ENCODE data around the gene TARS2.

GRCh38 chr1:150544204-150544603 lies 57.0 kb downstream of the TARS2 start:
- TF ChIP-seq CTCF (IDR thresholded peaks at IDR 0.05), result no peak
- TF ChIP-seq POLR2A (IDR thresholded peaks at IDR 0.05; ENCODE audit: low read length), result no peak
- TF ChIP-seq HMGXB4 (CRISPR knock-in tag; IDR thresholded peaks at IDR 0.05; ENCODE audit: borderline replicate concordance), result no peak
- no peak for TF ChIP-seq EHMT2 (IDR thresholded peaks at IDR 0.05; ENCODE audit: low read depth)
- TF ChIP-seq MYC (IDR thresholded peaks at IDR 0.05; ENCODE audit: borderline replicate concordance, low read length), result no peak
- TF ChIP-seq RFX5 (IDR thresholded peaks at IDR 0.05), result no peak
- TF ChIP-seq KDM1A (IDR thresholded peaks at IDR 0.05; ENCODE audit: low read depth), result no peak
- TF ChIP-seq PBX3 (IDR thresholded peaks at IDR 0.05), result no peak
- TF ChIP-seq HES2 (IDR thresholded peaks at IDR 0.05), result no peak
- TF ChIP-seq EP300 (IDR thresholded peaks at IDR 0.05), result no peak
- TF ChIP-seq ESRRA (IDR thresholded peaks at IDR 0.05; ENCODE audit: borderline replicate concordance, low read length), result no peak
- no peak for TF ChIP-seq ELK1 (IDR thresholded peaks at IDR 0.05; ENCODE audit: low read depth, low read length)
- TF ChIP-seq CEBPB (IDR thresholded peaks at IDR 0.05), result no peak
